Panc1 (cell line): ENCODE results near the gene NCKAP5. TPM values are rescaled to one million over a fixed set of nuclear protein-coding genes. Genes with fewer than 3 reads are reported as not detected.

Experiments
- ATAC-seq: fragments of 200-7000 bp; cut with Tn5 transposase; 2 replicates; pipeline ENCODE4 v1.9.1; 2020; ENCODE audit warnings: mild to moderate bottlenecking, moderate library complexity
- BruUV-seq: library from RNA; stranded (reverse); fragments of 400-500 nt; replicated peaks from 2 replicates; lab custom pipeline; 2021; lab: Mats Ljungman, UMichigan
- CTCF ChIA-PET: fragments of 300-600 bp; sonication (Branson Sonifier 250); formaldehyde crosslinking; loops from one replicate; lab custom pipeline; 2022; ENCODE audit warnings: antibody characterized with exemption; lab: Charles Lee
- POLR2A ChIA-PET: fragments of 300-600 bp; sonication (Branson Sonifier 250); formaldehyde crosslinking; loops from one replicate; lab custom pipeline; 2022; ENCODE audit warnings: antibody characterized with exemption; lab: Charles Lee
- DNase-seq: peaks from one replicate; pipeline ENCODE4 v3.0.0-alpha.2; 2010; ENCODE audit warnings: low read depth, low spot score
- H3K27ac ChIP-seq: 2 replicates; pipeline ENCODE4 v1.5.1; 2011; ENCODE audit warnings: mild to moderate bottlenecking, low read length, inconsistent platforms
- H3K27me3 ChIP-seq: fragments of 200-500 bp; sonication (Bioruptor generic); 2 replicates; pipeline ENCODE4 v1.6.0; 2014; ENCODE audit warnings: low read length, inconsistent platforms; ENCODE audit not compliant: control insufficient read depth, insufficient read depth
- H3K36me3 ChIP-seq: fragments of 200-500 bp; sonication (Bioruptor generic); 2 replicates; pipeline ENCODE4 v1.5.1; 2014; ENCODE audit warnings: inconsistent platforms, mild to moderate bottlenecking, low read length, moderate library complexity; ENCODE audit not compliant: control insufficient read depth, insufficient read depth
- H3K4me1 ChIP-seq: 2 replicates; pipeline ENCODE4 v1.5.1; 2011; ENCODE audit warnings: inconsistent platforms, mild to moderate bottlenecking, low read length, moderate library complexity; ENCODE audit not compliant: control insufficient read depth, insufficient read depth
- H3K4me3 ChIP-seq, 2 experiments: 2 replicates each; pipeline ENCODE4 v1.5.1; 2011 to 2012; ENCODE audit warnings: low read depth in 2 of 2, low read length in 2 of 2, mild to moderate bottlenecking in 2 of 2, inconsistent platforms in 1 of 2, moderate library complexity in 1 of 2
- H3K9me3 ChIP-seq: fragments of 200-500 bp; sonication (Bioruptor generic); 2 replicates; pipeline ENCODE4 v1.5.1; 2014; ENCODE audit warnings: low read depth, mild to moderate bottlenecking, inconsistent platforms, low read length, moderate library complexity; ENCODE audit not compliant: control insufficient read depth, insufficient read depth
- CTCF ChIP-seq: fragments of 450-650 bp; IDR thresholded peaks from 2 replicates; pipeline ENCODE4 v1.5.1; 2017; ENCODE audit warnings: mild to moderate bottlenecking
- POLR2AphosphoS5 ChIP-seq: IDR thresholded peaks from 2 replicates; pipeline ENCODE4 v1.6.1; 2012; ENCODE audit warnings: mild to moderate bottlenecking, low read depth, low read length, moderate library complexity
- REST ChIP-seq, 2 experiments: IDR thresholded peaks; 2 replicates each; pipeline ENCODE4 v1.6.1; 2011 to 2012; ENCODE audit warnings: low read depth in 2 of 2, control low read depth in 1 of 2, low read length in 1 of 2, mild to moderate bottlenecking in 1 of 2, moderate library complexity in 1 of 2; ENCODE audit not compliant: insufficient read depth in 1 of 2
- SIN3A ChIP-seq: IDR thresholded peaks from 2 replicates; pipeline ENCODE4 v1.6.1; 2012; ENCODE audit warnings: low read depth, mild to moderate bottlenecking, low read length, moderate library complexity, borderline replicate concordance; ENCODE audit not compliant: insufficient read depth
- TCF7L2 ChIP-seq: IDR thresholded peaks from 2 replicates; pipeline ENCODE4 v1.6.1; 2011; ENCODE audit warnings: mild to moderate bottlenecking, low read depth, low read length, inconsistent platforms
- in situ Hi-C: cut with HindIII; loops from 2 replicates; pipeline ENCODE4 v1.10.0; 2016; ENCODE audit warnings: low sequenced_read_pairs, low pct_unique_long_range_greater_than_20kb
- intact Hi-C: fragments of 100-400 bp; cut with micrococcal nuclease; formaldehyde crosslinking; loops from one replicate; pipeline ENCODE4 v1.10.0; 2022; ENCODE audit not compliant: unreplicated experiment
- total RNA-seq: library from RNA; stranded (reverse); gene quantifications from one replicate; pipeline ENCODE4 v1.2.1, GENCODE V29; 2021; ENCODE audit not compliant: unreplicated experiment

Gene NCKAP5
- total RNA-seq, 1 experiment from 2014 or later, result 0.10 TPM

GRCh38 chr2:132752421-132753206 is 815.6 kb downstream of the NCKAP5 start:
- H3K4me1 ChIP-seq, result no peaks in the 10 kb centered on the region
- in situ Hi-C loops (no loop called here), intact Hi-C loops (no loop called here)
- no peak for DNase-seq
- CTCF ChIA-PET, result no interaction called here
- H3K36me3 ChIP-seq, result no peaks in the 10 kb centered on the region
- no peaks in the 10 kb centered on the region for H3K9me3 ChIP-seq
- H3K27ac ChIP-seq, result no peak overlapping the region
- POLR2A ChIA-PET, result no interaction called here
- ATAC-seq, result no peak
- no peak for TF ChIP-seq CTCF
- TF ChIP-seq REST (IDR thresholded peaks at IDR 0.05; ENCODE audit: insufficient read depth in 1 of 2, low read depth in 2 of 2, low read length in 1 of 2), result no peak
- no peak for TF ChIP-seq TCF7L2
- TF ChIP-seq POLR2AphosphoS5, result no peak
- TF ChIP-seq SIN3A, result no peak
- no TSS peak for BruUV-seq
- no peak overlapping the region for H3K4me3 ChIP-seq
- no peaks in the 10 kb centered on the region; the same call in 1 of the 2 replicates for H3K27me3 ChIP-seq

GRCh38 chr2:132751836-132752235 is 816.4 kb downstream of the NCKAP5 start:
- ATAC-seq, result no peak
- Histone ChIP-seq H3K27ac (no peak overlapping the region), H3K4me3 (no peak overlapping the region), H3K27me3 (no peaks in the 10 kb centered on the region; the same call in 1 of the 2 replicates), H3K4me1 (no peaks in the 10 kb centered on the region), H3K9me3 (no peaks in the 10 kb centered on the region), H3K36me3 (no peaks in the 10 kb centered on the region)
- TF ChIP-seq SIN3A, result no peak
- no peak for TF ChIP-seq TCF7L2
- ChIA-PET POLR2A (no interaction called here), CTCF (no interaction called here)
- DNase-seq, result no peak
- intact Hi-C loops (no loop called here), in situ Hi-C loops (no loop called here)
- BruUV-seq, result no TSS peak

- Histone ChIP-seq H3K4me3 (no peak overlapping the region), H3K27me3 (no peaks in the 10 kb centered on the region; the same call in 1 of the 2 replicates), H3K36me3 (no peaks in the 10 kb centered on the region), H3K27ac (no peak overlapping the region), H3K4me1 (no peaks in the 10 kb centered on the region), H3K9me3 (no peaks in the 10 kb centered on the region)
- TF ChIP-seq SIN3A (no peak), POLR2AphosphoS5 (no peak), REST (IDR thresholded peaks at IDR 0.05; ENCODE audit: insufficient read depth in 1 of 2, low read depth in 2 of 2, low read length in 1 of 2) (no peak), TCF7L2 (no peak), CTCF (no peak)
- POLR2A ChIA-PET, result no interaction called here
- no peak for DNase-seq
- intact Hi-C loops (no loop called here), in situ Hi-C loops (no loop called here)
- CTCF ChIA-PET, result no interaction called here
- BruUV-seq, result no TSS peak
- no peak for ATAC-seq
These were observed 817.7 kb downstream of the NCKAP5 start for GRCh38 chr2:132750606-132751005.
